ENCODE measurements around the gene GNPTG. TPM values are rescaled to one million over a fixed set of nuclear protein-coding genes. Genes with fewer than 3 reads are reported as not detected.

GNPTG gene
- total RNA-seq, 1 donor from 2014 or later: 55.6 TPM

GRCh38 chr16:1371054-1371978, 19.6 kb downstream of the GNPTG start:
- no peaks in the 10 kb centered on the region for H3K27me3 Mint-ChIP-seq
- H3K4me1 Mint-ChIP-seq (ENCODE audit: unreplicated experiment): no peaks in the 10 kb centered on the region
- no peak for DNase-seq (ENCODE audit: extremely low spot score, unreplicated experiment)
- no peak overlapping the region for H3K4me3 Mint-ChIP-seq
- H3K27ac Mint-ChIP-seq: no peak overlapping the region
- no peaks in the 10 kb centered on the region for H3K36me3 Mint-ChIP-seq
- TF ChIP-seq CTCF (conservative IDR thresholded peaks at IDR 0.05): no peak
- no peaks in the 10 kb centered on the region for H3K9me3 Mint-ChIP-seq

- no peak for DNase-seq (ENCODE audit: extremely low spot score, unreplicated experiment)
- no peak overlapping the region for H3K27ac Mint-ChIP-seq
- no peaks in the 10 kb centered on the region for H3K9me3 Mint-ChIP-seq
- no peaks in the 10 kb centered on the region for H3K27me3 Mint-ChIP-seq
- TF ChIP-seq CTCF (conservative IDR thresholded peaks at IDR 0.05): no peak
- no peaks in the 10 kb centered on the region for H3K4me1 Mint-ChIP-seq (ENCODE audit: unreplicated experiment)
- H3K4me3 Mint-ChIP-seq: no peak overlapping the region
- no peaks in the 10 kb centered on the region for H3K36me3 Mint-ChIP-seq
These were observed 20.7 kb downstream of the GNPTG start for GRCh38 chr16:1372292-1372950.

- H3K27ac Mint-ChIP-seq: no peak overlapping the region
- no peak overlapping the region for H3K4me3 Mint-ChIP-seq
These were observed 22.9 kb downstream of the GNPTG start for GRCh38 chr16:1374418-1375297.

GRCh38 chr16:1375298-1375640, 23.5 kb downstream of the GNPTG start:
- no peak overlapping the region for H3K4me3 Mint-ChIP-seq

More at GRCh38 chr16:1374418-1375297, 22.9 kb downstream of the GNPTG start:
- Mint-ChIP-seq H3K36me3 (no peaks in the 10 kb centered on the region), H3K27me3 (peaks cover 4% of the 10 kb centered on the region), H3K4me1 (ENCODE audit: unreplicated experiment) (peaks cover 4% of the 10 kb centered on the region), H3K9me3 (no peaks in the 10 kb centered on the region)
- DNase-seq (ENCODE audit: extremely low spot score, unreplicated experiment): no peak
- TF ChIP-seq CTCF (conservative IDR thresholded peaks at IDR 0.05): no peak

More at GRCh38 chr16:1375298-1375640, 23.5 kb downstream of the GNPTG start:
- no peak for DNase-seq (ENCODE audit: extremely low spot score, unreplicated experiment)
- Mint-ChIP-seq H3K4me1 (ENCODE audit: unreplicated experiment) (peaks cover 8% of the 10 kb centered on the region), H3K9me3 (no peaks in the 10 kb centered on the region), H3K36me3 (no peaks in the 10 kb centered on the region), H3K27ac (no peak overlapping the region), H3K27me3 (peaks cover 4% of the 10 kb centered on the region)
- TF ChIP-seq CTCF (conservative IDR thresholded peaks at IDR 0.05): no peak

Measured in type B pancreatic cell (in vitro differentiated cells).